WERI-Rb-1 (cell line): ENCODE data around the gene ZP3.
A peak's percentile ranks its signal among the peaks of the same experiment; 100 is the strongest.
"Not testable (repeated sequence)": the region's sequence is repeated elsewhere in the genome, so short reads cannot be mapped to it uniquely, and the experiment has no call there.

Experiments
- DNase-seq: peaks from one replicate; pipeline ENCODE4 v3.0.0-alpha.2; 2020
- H3K27ac ChIP-seq: fragments of 250-450 bp; sonication (Bioruptor Pico); 2 replicates; pipeline ENCODE4 v1.5.1; 2020; ENCODE audit warnings: mild to moderate bottlenecking, moderate library complexity
- H3K27me3 ChIP-seq: fragments of 250-450 bp; sonication (Bioruptor Pico); 2 replicates; pipeline ENCODE4 v1.5.1; 2021; ENCODE audit warnings: mild to moderate bottlenecking, low read depth, moderate library complexity; ENCODE audit not compliant: insufficient read depth, severe bottlenecking
- H3K36me3 ChIP-seq: fragments of 250-450 bp; sonication (Bioruptor Pico); 2 replicates; pipeline ENCODE4 v1.5.1; 2020; ENCODE audit warnings: mild to moderate bottlenecking, moderate library complexity
- H3K4me3 ChIP-seq: 2 replicates; pipeline ENCODE4 v1.5.1; 2011; ENCODE audit warnings: low read depth, mild to moderate bottlenecking, control low read depth, low read length
- H3K9me3 ChIP-seq: fragments of 250-450 bp; sonication (Bioruptor Pico); 2 replicates; pipeline ENCODE4 v1.5.1; 2021; ENCODE audit warnings: mild to moderate bottlenecking, moderate library complexity; ENCODE audit not compliant: severe bottlenecking
- TF ChIP-seq, protein P1 (sequence below): IDR thresholded peaks from 2 replicates; pipeline ENCODE4 v1.5.1; 2011; ENCODE audit warnings: low read depth, mild to moderate bottlenecking, control low read depth, inconsistent platforms, low read length

Gene ZP3

DNA sequence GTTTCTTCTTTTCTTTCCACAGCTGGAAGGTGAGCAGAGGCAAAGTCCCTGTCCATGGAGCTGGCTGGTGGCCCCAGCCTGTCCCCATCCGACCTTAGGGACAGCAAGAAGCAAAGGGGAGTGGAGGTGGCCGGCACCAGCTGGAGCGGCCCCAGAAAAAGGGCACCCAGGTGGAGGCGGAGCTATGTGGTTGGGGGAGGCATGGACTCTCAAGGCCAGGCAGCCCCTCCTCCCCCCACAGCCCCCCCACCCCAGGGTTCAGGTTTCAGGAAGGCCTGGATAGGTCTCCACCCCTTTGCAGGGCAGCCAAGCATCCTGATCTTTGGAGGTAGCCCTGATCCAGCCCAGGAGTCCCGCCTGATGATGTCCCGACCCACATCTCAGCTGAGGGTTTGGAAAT, 15.2 kb upstream of the ZP3 start, which contains the start of gene SSC4D:
Gene SSC4D (minus strand): TSS at position 161 of the 400 bp plus-strand sequence. CDS start 5,258 bp downstream, outside the sequence.
- DNase-seq, result peak; percentile 85
- Histone ChIP-seq H3K9me3 (no peaks in the 10 kb centered on the region), H3K27ac (peak within 1 kb of the TSS; percentile 87), H3K4me3 (peak within 1 kb of the TSS; percentile 42), H3K36me3 (no peaks in the 10 kb centered on the region), H3K27me3 (no peaks in the 10 kb centered on the region)
- TF ChIP-seq, protein P1, sequence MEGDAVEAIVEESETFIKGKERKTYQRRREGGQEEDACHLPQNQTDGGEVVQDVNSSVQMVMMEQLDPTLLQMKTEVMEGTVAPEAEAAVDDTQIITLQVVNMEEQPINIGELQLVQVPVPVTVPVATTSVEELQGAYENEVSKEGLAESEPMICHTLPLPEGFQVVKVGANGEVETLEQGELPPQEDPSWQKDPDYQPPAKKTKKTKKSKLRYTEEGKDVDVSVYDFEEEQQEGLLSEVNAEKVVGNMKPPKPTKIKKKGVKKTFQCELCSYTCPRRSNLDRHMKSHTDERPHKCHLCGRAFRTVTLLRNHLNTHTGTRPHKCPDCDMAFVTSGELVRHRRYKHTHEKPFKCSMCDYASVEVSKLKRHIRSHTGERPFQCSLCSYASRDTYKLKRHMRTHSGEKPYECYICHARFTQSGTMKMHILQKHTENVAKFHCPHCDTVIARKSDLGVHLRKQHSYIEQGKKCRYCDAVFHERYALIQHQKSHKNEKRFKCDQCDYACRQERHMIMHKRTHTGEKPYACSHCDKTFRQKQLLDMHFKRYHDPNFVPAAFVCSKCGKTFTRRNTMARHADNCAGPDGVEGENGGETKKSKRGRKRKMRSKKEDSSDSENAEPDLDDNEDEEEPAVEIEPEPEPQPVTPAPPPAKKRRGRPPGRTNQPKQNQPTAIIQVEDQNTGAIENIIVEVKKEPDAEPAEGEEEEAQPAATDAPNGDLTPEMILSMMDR, result no peak

DNA sequence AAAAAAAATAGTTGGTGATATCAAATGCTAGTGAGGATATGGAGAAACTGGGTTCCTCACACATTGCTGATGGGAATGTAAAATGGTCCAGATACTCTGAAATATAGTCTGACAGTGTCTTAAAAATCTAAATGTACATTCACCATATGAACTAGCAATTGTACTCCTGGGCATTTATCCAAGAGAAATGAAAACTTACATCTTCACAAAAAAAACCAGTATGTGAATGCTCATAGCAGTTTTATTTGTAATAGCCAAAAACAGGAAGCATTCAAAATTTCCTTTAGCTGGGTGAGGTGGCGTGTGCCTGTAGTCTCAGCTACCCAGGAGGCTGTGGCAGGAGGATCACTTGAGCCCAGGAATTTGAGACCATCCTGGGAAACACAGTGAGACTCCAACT, 13.1 kb upstream of the ZP3 start:
- TF ChIP-seq, protein P1, result no peak
- H3K9me3 ChIP-seq, result no peaks in the 10 kb centered on the region
- no peak overlapping the region for H3K4me3 ChIP-seq
- no peak for DNase-seq
- H3K27ac ChIP-seq, result no peak overlapping the region
- no peaks in the 10 kb centered on the region for H3K27me3 ChIP-seq
- no peaks in the 10 kb centered on the region for H3K36me3 ChIP-seq

DNA sequence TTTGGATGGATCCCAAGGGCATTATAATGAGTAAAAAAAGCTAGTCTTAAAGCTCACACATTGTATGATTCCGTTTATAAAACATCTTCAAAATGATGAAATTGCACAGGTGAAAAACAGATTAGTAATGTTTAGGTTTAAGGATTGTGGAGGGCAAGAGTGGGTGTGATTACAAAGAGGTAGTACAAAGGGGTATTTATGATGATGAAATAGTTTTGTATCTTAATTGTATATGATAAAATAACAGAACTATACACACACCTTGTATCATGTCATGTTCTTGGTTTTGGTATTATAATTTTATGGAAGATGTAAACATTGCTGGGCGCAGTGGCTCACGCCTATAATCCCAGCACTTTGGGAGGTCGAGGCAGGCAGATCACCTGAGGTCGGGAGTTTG, 12.5 kb upstream of the ZP3 start:
- H3K36me3 ChIP-seq, result no peaks in the 10 kb centered on the region
- DNase-seq, result no peak
- H3K9me3 ChIP-seq, result no peaks in the 10 kb centered on the region
- H3K27ac ChIP-seq, result no peak overlapping the region
- TF ChIP-seq, protein P1, result no peak
- H3K4me3 ChIP-seq, result no peak overlapping the region
- H3K27me3 ChIP-seq, result no peaks in the 10 kb centered on the region

DNA sequence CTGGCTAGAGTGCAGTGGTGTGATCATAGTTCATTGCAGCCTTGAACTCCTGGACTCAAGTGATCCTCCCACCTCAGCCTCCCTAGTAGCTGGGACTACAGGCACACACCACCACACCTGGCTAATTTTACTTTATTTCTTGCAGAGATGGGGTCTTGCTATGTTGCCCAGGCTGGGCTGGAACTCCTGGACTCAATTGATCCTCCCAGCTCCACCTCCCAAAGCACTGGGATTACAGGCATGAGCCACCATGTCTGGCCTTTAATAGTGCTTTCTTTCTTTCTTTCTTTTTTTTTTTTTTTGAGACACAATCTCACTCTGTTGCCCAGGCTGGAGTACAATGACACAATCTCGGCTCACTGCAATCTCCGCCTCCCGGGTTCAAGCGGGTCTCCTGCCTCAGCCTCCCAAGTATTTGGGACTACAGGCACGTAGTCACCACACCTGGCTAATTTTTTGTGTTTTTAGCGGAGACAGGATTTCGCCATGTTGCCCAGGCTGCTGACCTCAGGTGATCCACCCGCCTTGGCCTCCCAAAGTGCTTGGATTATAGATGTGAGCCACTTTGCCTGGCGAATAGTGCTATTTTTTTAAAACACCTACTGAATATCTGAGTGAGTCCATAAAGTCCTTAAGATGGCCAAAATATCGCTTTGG, 7.0 kb upstream of the ZP3 start:
- not testable (repeated sequence) for DNase-seq, H3K27me3 ChIP-seq, H3K36me3 ChIP-seq, H3K27ac ChIP-seq, H3K9me3 ChIP-seq, H3K4me3 ChIP-seq

DNA sequence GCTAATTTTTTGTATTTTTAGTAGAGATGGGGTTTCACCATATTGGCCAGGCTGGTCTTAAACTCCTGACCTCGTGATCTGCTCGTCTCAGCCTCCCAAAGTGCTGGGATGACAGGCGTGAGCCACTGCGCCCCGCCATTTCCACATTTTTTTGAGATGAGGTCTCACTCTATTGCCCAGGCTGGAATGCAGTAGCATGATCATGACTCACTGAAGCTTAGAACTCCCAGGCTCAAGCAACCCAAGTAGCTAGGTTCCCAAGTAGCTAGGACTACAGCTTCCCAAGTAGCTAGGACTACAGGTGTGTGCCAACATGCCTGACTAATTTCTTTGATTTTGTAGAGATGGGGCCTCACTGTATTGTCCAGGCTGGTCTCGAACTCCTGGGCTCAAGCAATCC, 3.7 kb upstream of the ZP3 start:
- not testable (repeated sequence) for DNase-seq, H3K36me3 ChIP-seq, H3K27me3 ChIP-seq, H3K27ac ChIP-seq, H3K9me3 ChIP-seq, H3K4me3 ChIP-seq

DNA sequence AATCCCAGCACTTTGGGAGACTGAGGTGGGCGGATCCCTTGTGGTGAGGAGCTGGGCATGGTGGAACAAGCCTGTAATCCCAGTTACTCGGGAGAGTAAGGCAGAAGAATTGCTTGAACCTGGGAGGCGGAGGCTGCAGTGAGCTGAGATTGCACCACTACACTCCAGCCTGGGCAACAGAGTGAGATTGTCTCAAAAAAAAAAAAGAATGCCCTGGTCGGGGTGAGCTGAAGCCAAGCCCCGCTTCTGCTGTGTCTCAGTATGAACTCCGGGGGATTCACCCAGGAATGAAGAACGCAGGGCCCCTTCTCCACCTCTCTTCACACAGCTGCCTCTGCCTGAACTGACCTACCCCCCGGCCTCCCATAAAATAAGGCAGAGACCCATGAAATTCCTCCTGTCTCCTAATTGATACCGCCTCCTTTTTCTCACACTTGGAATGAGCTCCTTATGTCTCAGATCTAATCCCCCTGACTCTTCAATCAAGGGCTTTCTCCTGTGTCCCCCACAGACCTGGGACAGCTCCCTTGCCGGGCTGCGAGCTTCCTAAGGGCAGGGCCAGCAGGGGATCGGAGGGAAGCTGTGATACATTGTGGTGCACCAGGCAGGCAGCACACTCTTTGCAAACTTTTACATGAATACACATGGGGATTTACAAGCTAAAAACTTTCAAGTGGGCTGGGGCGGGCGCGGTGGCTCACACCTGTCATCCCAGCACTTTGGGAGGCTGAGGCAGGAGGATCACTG, 911 bp upstream of the ZP3 start:
- peaks cover 3% of the 10 kb centered on the region for H3K9me3 ChIP-seq
- no peak overlapping the region for H3K27ac ChIP-seq
- TF ChIP-seq, protein P1, result no peak
- H3K36me3 ChIP-seq, result no peaks in the 10 kb centered on the region
- peak; percentile 42 for DNase-seq
- no peak overlapping the region; the same call in 1 of the 2 replicates for H3K4me3 ChIP-seq
- H3K27me3 ChIP-seq, result no peaks in the 10 kb centered on the region
